ENCODE data around the gene FCRLB. TPM values are rescaled to one million over a fixed set of nuclear protein-coding genes. Genes with fewer than 3 reads are reported as not detected.

FCRLB gene
- total and polyA plus RNA-seq, 9 of the 15 experiments (the other 6 are each of a cell fraction or from before 2014, with no cell fraction given): 0.20 to 4.6 (median 1.3) TPM

DNA sequence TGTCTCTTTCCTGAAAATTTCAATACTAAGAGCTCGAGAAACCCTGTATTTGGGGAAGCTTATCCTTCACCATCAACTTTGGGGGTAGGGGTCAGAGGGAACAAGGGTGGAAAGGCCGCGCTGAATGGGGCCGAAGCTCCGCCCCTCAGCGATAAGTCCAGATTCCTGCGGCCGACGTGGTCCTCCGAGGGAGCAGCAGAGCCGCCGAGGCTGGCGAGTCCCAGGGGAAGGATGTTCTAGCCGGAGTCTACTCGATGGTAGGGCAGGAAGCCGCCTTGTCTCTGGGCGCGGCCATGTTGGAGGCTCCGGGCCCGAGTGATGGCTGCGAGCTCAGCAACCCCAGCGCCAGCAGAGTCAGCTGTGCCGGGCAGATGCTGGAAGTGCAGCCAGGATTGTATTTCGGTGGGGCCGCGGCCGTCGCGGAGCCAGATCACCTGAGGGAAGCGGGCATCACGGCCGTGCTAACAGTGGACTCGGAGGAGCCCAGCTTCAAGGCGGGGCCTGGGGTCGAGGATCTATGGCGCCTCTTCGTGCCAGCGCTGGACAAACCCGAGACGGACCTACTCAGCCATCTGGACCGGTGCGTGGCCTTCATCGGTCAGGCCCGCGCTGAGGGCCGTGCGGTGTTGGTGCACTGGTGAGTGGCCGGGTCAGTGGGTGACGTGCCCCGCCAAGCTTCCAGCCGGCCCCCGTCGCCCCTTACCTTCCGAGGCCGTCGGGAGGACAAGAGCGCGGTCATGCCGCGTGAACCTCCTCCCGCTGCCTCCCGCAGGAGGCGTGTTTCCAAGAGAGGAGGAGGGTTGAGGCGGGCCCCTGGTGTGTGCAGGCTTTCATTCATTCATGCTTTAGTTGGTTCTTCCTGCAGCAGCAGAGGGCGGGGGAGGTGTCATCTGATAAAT lies 28.4 kb downstream of the FCRLB start, which contains the start of gene DUSP12 (continued):
- no peak for TF ChIP-seq NR0B1 (IDR thresholded peaks at IDR 0.05; ENCODE audit: partially characterized antibody)
- TF ChIP-seq, protein P1, sequence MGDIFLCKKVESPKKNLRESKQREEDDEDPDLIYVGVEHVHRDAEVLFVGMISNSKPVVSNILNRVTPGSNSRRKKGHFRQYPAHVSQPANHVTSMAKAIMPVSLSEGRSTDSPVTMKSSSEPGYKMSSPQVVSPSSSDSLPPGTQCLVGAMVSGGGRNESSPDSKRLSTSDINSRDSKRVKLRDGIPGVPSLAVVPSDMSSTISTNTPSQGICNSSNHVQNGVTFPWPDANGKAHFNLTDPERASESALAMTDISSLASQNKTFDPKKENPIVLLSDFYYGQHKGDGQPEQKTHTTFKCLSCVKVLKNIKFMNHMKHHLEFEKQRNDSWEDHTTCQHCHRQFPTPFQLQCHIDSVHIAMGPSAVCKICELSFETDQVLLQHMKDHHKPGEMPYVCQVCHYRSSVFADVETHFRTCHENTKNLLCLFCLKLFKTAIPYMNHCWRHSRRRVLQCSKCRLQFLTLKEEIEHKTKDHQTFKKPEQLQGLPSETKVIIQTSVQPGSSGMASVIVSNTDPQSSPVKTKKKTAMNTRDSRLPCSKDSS (IDR thresholded peaks at IDR 0.05; ENCODE audit: low read depth, partially characterized antibody): no peak
- TF ChIP-seq FOXA3 (CRISPR knock-in tag; conservative IDR thresholded peaks at IDR 0.05 in 1 of 2, IDR thresholded peaks at IDR 0.05 in 1 of 2): no peak
- no peak for TF ChIP-seq ZNF780A (CRISPR knock-in tag; IDR thresholded peaks at IDR 0.05)
- TF ChIP-seq KLF6 (CRISPR knock-in tag; IDR thresholded peaks at IDR 0.05; ENCODE audit: borderline replicate concordance): 0 out of 2 replicates have a peak, but pooled peaks have one; percentile 35
- TF ChIP-seq ZNF398 (CRISPR knock-in tag; IDR thresholded peaks at IDR 0.05): no peak
- TF ChIP-seq TEAD1 (CRISPR knock-in tag; IDR thresholded peaks at IDR 0.05): peak; percentile 29 to 94; a peak in 2 of 4 replicates
- TF ChIP-seq BRD9 (IDR thresholded peaks at IDR 0.05; ENCODE audit: low read depth, partially characterized antibody): peak; percentile 39
- no peak for TF ChIP-seq NCOA1 (IDR thresholded peaks at IDR 0.05; ENCODE audit: low read depth)
- TF ChIP-seq CREBBP (IDR thresholded peaks at IDR 0.05; ENCODE audit: low read depth, low read length): no peak
- peak; percentile 94 for TF ChIP-seq RBBP5 (IDR thresholded peaks at IDR 0.05; ENCODE audit: borderline replicate concordance, insufficient read depth, low read length, poor library complexity, severe bottlenecking)
- no peak for TF ChIP-seq FOXJ2 (tag; IDR thresholded peaks at IDR 0.05)
- TF ChIP-seq TBP (optimal IDR thresholded peaks at IDR 0.05; ENCODE audit: low read depth, low read length): peak; percentile 62
- TF ChIP-seq FOXM1 (IDR thresholded peaks at IDR 0.05; ENCODE audit: low read depth): no peak
- peak; percentile 78; the same call in 1 of the 2 replicates for TF ChIP-seq FOXM1 (CRISPR knock-in tag; IDR thresholded peaks at IDR 0.05; ENCODE audit: low read depth)
- TF ChIP-seq ZNF76 (CRISPR knock-in tag; IDR thresholded peaks at IDR 0.05; ENCODE audit: borderline replicate concordance): no peak
- no peak for TF ChIP-seq CBX2 (IDR thresholded peaks at IDR 0.05; ENCODE audit: insufficient read depth, low read length, poor library complexity, severe bottlenecking)
- no peak for TF ChIP-seq ZNF324 (CRISPR knock-in tag; IDR thresholded peaks at IDR 0.05)
- peak; percentile 92 to 98 (median 98) for TF ChIP-seq YY1 (IDR thresholded peaks at IDR 0.05; ENCODE audit: borderline replicate concordance in 1 of 3, control insufficient read depth in 1 of 3, extremely low read depth in 1 of 3, insufficient read depth in 3 of 3, insufficient read length in 1 of 3, insufficient replicate concordance in 2 of 3, low read depth in 1 of 3, low read length in 2 of 3)

Measured in K562 (cell line).